ENCODE measurements around the gene SV2B.

The SV2B gene

DNA sequence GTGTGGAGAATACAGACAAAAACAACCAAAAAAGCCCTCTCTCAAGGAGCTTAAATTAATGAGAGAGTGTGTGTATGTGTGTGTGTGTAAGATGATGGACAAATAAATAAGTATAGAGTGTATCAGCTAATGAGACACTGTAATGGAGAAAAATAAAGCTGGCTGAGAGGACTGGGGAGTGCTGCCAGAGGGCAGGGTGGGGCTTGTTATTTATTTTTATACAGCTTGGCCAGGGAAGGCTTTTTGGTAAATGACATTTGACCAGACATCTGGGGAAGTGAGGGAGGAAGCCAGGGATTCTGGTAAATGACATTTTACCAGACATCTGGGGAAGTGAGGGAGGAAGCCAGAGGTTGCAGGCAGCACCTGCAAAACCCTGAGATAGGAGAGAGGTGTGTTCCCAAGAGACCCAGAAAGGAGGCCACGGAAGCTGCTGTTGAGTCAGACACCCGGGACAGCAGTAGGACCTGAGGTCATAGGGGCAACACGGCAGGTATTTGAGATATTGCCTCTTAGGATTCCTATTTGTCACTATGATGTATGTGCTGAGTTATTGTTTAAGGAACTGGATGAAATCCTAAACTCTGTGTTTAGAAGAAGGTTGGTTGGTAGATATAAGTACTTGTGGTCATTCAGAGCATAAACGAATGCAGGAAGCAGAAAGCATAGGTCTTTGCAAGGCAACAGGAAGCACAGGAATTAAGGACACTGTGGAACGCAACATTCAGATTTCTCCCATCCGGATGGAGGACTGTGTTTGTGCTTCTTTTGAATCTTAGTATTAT, 2.7 kb downstream of the SV2B start:
- DNase-seq, result no peak

GRCh38 chr15:91104111-91104510, 4.1 kb downstream of the SV2B start:
- no peak for DNase-seq

GRCh38 chr15:91108421-91108820, 8.4 kb downstream of the SV2B start:
- DNase-seq, result no peak

- no peak for DNase-seq
Observed at GRCh38 chr15:91109885-91110284, 9.8 kb downstream of the SV2B start.

DNA sequence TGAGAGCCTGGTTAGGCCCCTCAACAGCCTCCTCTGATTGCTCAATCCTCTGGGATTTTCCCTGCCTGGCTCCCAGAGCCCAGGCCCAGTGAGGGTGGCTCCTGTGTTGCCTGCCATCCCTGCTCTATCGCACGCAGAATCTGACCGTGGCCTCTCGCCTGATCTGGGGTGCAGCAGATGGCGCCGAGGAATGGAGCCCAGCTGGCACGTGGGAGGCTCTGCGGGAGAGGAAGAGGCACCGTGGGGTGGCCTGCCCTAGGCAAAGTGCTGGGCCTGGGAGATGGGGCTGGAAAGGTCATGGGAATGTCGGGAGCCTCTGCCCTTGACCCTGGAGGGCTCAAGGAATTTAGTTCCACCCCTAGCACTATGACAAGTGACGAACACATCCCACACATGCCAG, 10.3 kb downstream of the SV2B start:
- DNase-seq, result no peak

DNA sequence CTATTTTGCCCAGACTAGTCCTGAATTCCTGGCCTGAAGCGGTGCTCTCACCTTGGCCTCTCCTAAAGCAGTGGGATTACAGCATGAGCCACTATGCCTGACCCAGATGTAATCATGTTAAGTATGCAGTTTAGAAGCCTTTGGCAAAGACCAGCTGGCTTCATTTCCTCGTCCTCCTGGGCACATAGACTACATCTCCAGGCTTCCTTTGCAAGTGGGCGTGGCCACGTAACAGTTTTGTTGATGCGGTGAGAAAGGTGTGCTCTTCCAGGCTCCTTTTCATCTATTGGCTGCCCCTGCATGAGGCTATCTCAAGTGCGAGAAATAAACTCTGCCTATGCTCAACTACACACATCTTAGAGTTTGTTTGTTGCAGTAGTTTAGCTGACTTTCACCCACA, 13.0 kb downstream of the SV2B start:
- DNase-seq, result no peak

DNA sequence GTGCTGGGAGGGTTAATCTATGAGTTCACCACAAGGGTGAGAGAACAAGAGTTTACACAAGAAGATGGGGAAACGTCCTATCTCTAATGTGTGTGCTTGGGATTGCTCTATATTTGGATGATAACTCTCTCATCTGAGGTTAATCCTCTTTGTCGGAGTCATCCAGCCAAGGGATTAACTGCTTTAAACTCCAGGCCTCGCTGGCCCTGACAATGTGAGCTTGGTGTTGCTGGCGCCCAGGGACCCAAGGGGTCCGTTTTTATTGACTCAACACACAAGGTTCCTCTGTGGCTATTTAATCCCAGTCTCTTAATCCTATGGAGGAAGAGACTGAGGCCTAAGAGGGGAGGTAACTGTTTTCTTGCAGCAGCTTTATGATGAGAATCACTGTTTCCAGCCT, 14.2 kb downstream of the SV2B start:
- DNase-seq, result no peak

- no peak for DNase-seq
Observed at GRCh38 chr15:91116113-91117067, 16.3 kb downstream of the SV2B start.

GRCh38 chr15:91117375-91117774, 17.3 kb downstream of the SV2B start:
- no peak for DNase-seq

DNA sequence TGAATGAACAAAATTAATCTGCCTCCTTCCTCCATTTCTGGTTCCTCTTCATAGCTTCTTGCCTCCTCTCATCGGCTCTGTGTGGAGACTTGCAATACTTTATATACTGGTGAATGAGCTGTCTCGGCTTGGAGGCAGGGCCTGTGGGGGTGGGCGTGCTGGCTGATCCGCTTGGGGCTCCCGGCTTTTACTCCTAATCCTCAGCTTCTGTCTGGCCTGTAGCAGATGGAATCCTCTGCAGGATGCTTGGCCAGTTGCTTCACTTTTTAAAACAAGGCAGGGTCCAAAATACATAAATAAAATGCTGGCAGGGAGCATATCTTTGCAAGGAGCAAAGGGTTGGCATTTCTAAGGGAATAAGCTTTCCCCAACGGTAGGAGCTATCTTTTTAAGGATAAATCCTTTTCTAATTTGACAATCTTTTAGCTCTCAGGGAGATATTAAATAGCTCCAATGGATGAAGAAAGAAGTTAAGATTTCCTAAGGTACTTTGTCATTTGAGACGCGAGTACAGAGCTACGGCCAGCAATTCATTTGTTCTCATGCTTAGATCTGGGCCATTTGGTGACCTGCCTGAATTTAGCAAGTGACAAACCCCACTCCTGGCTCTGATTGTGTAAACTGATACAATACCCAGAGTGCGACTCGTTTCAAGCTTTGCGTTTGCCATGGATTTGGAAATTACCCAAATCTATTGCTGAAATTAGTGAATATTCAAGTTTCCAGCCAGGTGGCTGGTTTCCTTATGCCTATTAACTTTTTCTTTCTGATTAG, 18.9 kb downstream of the SV2B start:
- no peak for DNase-seq

DNA sequence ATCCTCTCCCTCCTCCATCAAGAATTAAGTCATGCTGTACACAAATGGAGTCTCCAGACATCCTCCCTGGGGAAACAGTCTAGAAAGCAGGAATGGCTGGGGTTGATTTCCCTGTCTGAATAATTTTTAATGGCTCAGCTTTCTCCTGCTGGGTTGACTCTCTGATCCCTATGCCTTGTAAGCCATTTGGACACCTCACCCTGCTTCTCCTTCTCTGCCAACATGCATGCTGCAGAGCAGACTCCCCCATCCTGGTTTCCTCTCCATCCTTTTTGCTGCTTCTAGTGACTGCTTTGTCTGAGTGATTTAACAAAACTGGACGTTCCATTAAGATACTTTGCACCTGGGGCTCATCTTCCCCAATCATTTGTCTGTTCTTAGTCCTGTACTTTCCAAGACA, 22.2 kb downstream of the SV2B start:
- DNase-seq, result no peak

DNA sequence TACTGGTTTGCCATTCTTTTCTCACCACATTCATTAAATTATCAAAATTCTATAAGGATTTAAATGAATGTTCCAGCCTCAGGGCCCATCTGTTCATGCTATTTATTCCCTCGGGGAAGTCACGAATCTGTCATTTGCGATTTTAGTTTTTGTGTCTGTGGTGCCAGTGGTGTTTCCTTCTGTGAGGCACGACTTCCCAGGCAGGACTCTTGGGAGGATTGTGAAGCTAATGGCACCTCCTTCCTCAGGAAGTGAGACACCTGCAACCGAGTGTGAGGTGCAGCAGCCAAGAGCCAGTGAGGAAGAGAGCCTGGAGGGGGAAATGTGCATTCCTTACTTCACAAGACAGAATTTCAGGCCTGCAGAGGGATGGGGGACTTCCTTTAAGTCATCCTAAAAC, 24.1 kb downstream of the SV2B start:
- DNase-seq, result no peak

- no peak for DNase-seq
Observed at GRCh38 chr15:91125162-91125561, 25.1 kb downstream of the SV2B start.

GRCh38 chr15:91126080-91126479, 26.0 kb downstream of the SV2B start:
- DNase-seq, result no peak

DNA sequence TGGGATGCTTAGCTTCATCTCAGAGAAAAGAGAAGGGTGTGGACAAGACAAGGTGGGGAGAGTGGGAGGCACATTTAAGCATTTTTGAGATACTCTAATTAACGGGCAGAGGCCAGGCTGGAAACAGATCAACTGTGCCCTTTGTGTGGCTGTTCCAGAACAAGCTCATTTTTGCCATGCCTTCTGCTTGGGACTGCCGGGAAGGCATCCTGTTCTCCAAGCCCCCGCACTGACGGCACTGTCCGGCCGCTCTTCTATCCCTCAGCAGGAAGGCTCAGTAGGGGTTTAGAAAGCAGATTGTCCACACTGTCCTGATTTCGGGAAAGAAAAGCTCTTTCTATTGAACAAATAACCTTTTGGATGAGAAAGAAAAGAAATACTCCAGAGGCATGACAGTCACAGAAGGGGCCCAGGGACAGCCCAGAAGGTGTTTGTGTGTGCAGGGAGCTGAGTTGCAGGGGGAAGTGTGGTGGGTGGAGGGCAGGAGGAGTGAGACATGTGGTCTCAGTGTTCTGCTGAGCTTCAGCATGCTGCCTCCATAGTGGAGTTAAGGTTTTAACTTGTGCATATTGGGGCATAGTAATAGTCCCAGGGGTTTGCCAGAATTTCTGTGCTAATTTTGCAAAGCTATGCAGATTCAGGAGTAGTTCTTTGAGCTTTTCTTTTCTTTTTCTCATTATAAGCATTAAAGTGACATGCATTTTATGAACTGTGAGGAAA, 27.3 kb downstream of the SV2B start:
- no peak for DNase-seq

DNA sequence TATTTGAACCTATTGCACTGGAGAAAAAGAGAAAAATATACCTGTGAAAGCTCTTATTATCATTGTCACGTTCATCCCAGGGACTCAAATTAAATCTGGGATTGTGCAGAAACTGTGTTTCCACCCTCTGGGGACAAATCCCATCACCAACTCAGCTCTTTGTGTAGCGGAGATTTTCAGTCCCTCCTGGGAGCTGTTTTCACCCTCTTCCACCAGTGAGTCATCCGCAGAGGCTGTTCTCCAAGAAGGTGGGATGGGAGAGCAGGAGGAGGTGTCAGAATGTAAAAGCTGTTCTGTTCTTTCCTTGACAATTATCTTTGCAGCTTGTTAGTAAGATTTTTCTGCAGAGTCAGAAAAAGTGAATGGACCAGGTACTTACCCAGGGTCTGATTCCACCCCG, 28.0 kb downstream of the SV2B start:
- no peak for DNase-seq

GRCh38 chr15:91129436-91129835, 29.4 kb downstream of the SV2B start:
- no peak for DNase-seq

DNA sequence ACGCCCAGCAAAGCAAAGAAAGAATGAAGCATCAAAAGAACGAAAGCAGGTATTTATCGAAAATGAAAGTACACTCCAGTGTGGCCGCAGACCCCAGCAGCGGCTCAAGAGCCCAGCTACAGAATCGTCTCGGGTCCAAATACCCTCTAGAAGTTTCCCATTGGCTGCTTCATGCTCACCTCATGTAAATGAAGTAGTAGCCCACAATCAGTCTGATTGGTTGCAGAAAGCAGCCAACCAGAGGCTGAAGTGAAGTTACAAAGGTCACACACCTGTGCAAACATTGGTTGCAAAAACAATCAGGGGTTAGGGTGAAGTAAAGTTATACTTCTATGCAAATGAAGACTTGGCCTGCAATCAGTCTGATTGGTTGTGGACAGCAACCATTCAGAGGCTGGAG, 32.0 kb downstream of the SV2B start:
- no peak for DNase-seq

DNA sequence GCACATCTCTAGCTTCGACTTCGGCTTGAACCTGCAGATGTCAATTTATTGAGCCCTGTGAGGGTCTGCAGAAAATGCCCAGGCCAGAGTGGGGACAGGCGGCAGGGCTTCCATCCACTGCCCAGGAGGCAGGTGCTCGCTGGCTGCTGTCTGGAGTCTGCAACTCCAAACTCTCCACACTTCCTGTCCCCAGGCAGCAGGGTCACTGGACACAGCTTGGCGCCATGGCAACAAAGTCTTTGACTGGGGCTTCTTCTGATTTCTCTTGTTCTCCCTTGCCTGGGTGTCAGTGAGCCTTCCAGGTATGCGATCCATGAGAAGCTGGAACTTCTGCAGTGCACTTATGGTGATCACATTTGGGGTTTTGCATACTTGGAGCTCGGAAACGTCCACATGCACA, 33.5 kb downstream of the SV2B start:
- DNase-seq, result no peak

GRCh38 chr15:91135201-91136130, 35.4 kb downstream of the SV2B start:
- DNase-seq, result no peak

GRCh38 chr15:91136386-91136923, 36.4 kb downstream of the SV2B start:
- DNase-seq, result no peak
